K562 (cell line): ENCODE measurements around the gene CCDC117. TPM values are rescaled to one million over a fixed set of nuclear protein-coding genes. Genes with fewer than 3 reads are reported as not detected.

Source experiments
- ARID2 ChIP-seq: fragments of 450-650 bp; IDR thresholded peaks from 2 replicates; pipeline ENCODE4 v1.6.1; 2017; ENCODE audit warnings: antibody characterized with exemption, mild to moderate bottlenecking
- CUX1 ChIP-seq: fragments of 200-800 bp; sonication (Bioruptor generic); IDR thresholded peaks from 2 replicates; pipeline ENCODE4 v1.6.1; 2016; ENCODE audit warnings: missing genetic modification characterization, missing compliant biosample characterization
- HMG20A ChIP-seq: fragments of 450-650 bp; formaldehyde crosslinking; conservative IDR thresholded peaks from 2 replicates; pipeline ENCODE4 v1.4.0; 2020; ENCODE audit warnings: mild to moderate bottlenecking, mixed read lengths
- MNT ChIP-seq, 2 experiments: fragments of 450-650 bp; conservative IDR thresholded peaks; 2 replicates each; pipeline ENCODE4 v1.6.1; 2017; ENCODE audit warnings: mild to moderate bottlenecking in 2 of 2, moderate library complexity in 2 of 2
- MTA3 ChIP-seq: fragments of 450-650 bp; formaldehyde crosslinking; IDR thresholded peaks from 2 replicates; pipeline ENCODE4 v1.6.1; 2017; ENCODE audit warnings: mild to moderate bottlenecking, borderline replicate concordance
- NR0B1 ChIP-seq: fragments of 450-650 bp; IDR thresholded peaks from one replicate; pipeline ENCODE4 v1.6.1; 2018; ENCODE audit warnings: mild to moderate bottlenecking, moderate library complexity; ENCODE audit not compliant: partially characterized antibody
- SLC30A9 ChIP-seq: fragments of 250-450 bp; sonication (Bioruptor Pico); IDR thresholded peaks from 2 replicates; pipeline ENCODE4 v1.8.0; 2022; ENCODE audit warnings: mild to moderate bottlenecking, moderate library complexity
- SMAD2 ChIP-seq: fragments of 150-350 bp; IDR thresholded peaks from 2 replicates; pipeline ENCODE4 v1.6.1; 2014; ENCODE audit warnings: low read depth, mild to moderate bottlenecking, low read length
- SPI1 ChIP-seq: IDR thresholded peaks from 2 replicates; pipeline ENCODE4 v1.6.1; 2011; ENCODE audit warnings: low read depth, low read length, control low read depth, borderline replicate concordance
- STAG1 ChIP-seq: sonication (generic); formaldehyde crosslinking; IDR thresholded peaks from 2 replicates; pipeline ENCODE4 v1.5.0; 2020; ENCODE audit warnings: missing genetic modification reagents, borderline replicate concordance
- TFE3 ChIP-seq: fragments of 450-650 bp; formaldehyde crosslinking; IDR thresholded peaks from 2 replicates; pipeline ENCODE4 v1.4.0; 2020; ENCODE audit warnings: mild to moderate bottlenecking, mixed read lengths
- THRA ChIP-seq: fragments of 450-650 bp; IDR thresholded peaks from 2 replicates; pipeline ENCODE4 v1.6.1; 2017; ENCODE audit warnings: mild to moderate bottlenecking, moderate library complexity
- ZNF24 ChIP-seq: fragments of 450-650 bp; IDR thresholded peaks from 2 replicates; pipeline ENCODE4 v1.6.1; 2016
- ZNF644 ChIP-seq: fragments of 200-800 bp; sonication (Bioruptor generic); IDR thresholded peaks from 2 replicates; pipeline ENCODE4 v1.6.1; 2016; ENCODE audit warnings: low read depth, missing genetic modification characterization, missing compliant biosample characterization
- polyA plus RNA-seq, 8 experiments: library from polyadenylated mRNA; depleted of rRNA in 4 of 8; stranded (reverse) in 5 of 8; unstranded in 3 of 8; fragments of >200 nt; fragmentation: Nextera tagmentation in 2 of 8; fragmentation: Illumina TruSeq in 1 of 8; extraction: Ambion mirVana in 2 of 8; extraction: Trizol in 1 of 8; gene quantifications; 2 replicates each; pipeline versions ENCODE4 v1.2.1 to v1.2.3, GENCODE V29; 2011 to 2014; ENCODE audit warnings: inconsistent platforms in 1 of 8, missing spikeins in 1 of 8
- total RNA-seq, 7 experiments: library from RNA; depleted of rRNA in 6 of 7; stranded (reverse); fragments of >200 nt in 6 of 7; fragmentation: Illumina TruSeq in 2 of 7; extraction: Trizol in 2 of 7; gene quantifications; 2 replicates each; pipeline versions ENCODE4 v1.2.1 to v1.2.3, GENCODE V29; 2011 to 2021; ENCODE audit warnings: low replicate concordance in 1 of 7

CCDC117 gene
- total and polyA plus RNA-seq, 9 of the 15 experiments (the other 6 are each of a cell fraction or from before 2014, with no cell fraction given): 5.7 to 23.3 (median 15.8) TPM

GRCh38 chr22:28800308-28801041 lies 28.0 kb downstream of the CCDC117 start, which contains the start of gene XBP1 (continued):
- TF ChIP-seq CUX1 (CRISPR knock-in tag) (no peak), TFE3 (CRISPR knock-in tag) (no peak), NR0B1 (no peak), ZNF24 (no peak), MNT (conservative IDR thresholded peaks at IDR 0.05) (peak in 1 of 2 experiments; percentile 62; a peak in 3 of 4 replicates), SMAD2 (no peak), ZNF644 (tag) (0 out of 2 replicates have a peak, but pooled peaks have one; percentile 69), STAG1 (CRISPR knock-in tag) (no peak), HMG20A (CRISPR knock-in tag) (no peak), THRA (no peak), MTA3 (peak; percentile 89; the same call in 1 of the 2 replicates), ARID2 (no peak), SPI1 (no peak), SLC30A9 (CRISPR knock-in tag) (no peak)
